B cell (primary cell): ENCODE data around the gene SARNP. TPM values are rescaled to one million over a fixed set of nuclear protein-coding genes. Genes with fewer than 3 reads are reported as not detected.

Source experiments
- ATAC-seq: fragments of 200-7000 bp; cut with Tn5 transposase; one replicate; pipeline ENCODE4 v1.10.0; 2021; ENCODE audit warnings: low read depth, mild to moderate bottlenecking, moderate number of reproducible peaks, moderate library complexity
- CTCF ChIA-PET: fragments of 350-600 bp; sonication (Branson Sonifier 250); formaldehyde crosslinking; loops from one replicate; lab custom pipeline; 2021; ENCODE audit warnings: antibody characterized with exemption, inconsistent platforms; lab: Charles Lee
- POLR2A ChIA-PET: fragments of 350-600 bp; sonication (Branson Sonifier 250); formaldehyde crosslinking; loops from one replicate; lab custom pipeline; 2021; ENCODE audit warnings: antibody characterized with exemption; lab: Charles Lee
- DNase-seq: peaks from one replicate; pipeline ENCODE4 v3.0.0; 2013
- H2AFZ ChIP-seq: 2 replicates; pipeline ENCODE4 v1.6.1; 2012; ENCODE audit warnings: mild to moderate bottlenecking, low read depth, low read length; ENCODE audit not compliant: insufficient read depth, poor library complexity, severe bottlenecking
- H3K27ac ChIP-seq, 2 donors: 1 replicate in 1 of 2; 2 replicates in 1 of 2; pipeline ENCODE4 v1.5.1; 2012 to 2013; ENCODE audit warnings: low read length in 2 of 2, mild to moderate bottlenecking in 2 of 2, moderate library complexity in 1 of 2
- H3K27me3 ChIP-seq, 4 experiments: fragments of 200-600 bp in 1 of 4; sonication (generic) in 1 of 4; replicated peaks in 1 of 4; 1 replicate in 2 of 4; 2 replicates in 2 of 4; pipeline versions ENCODE4 v1.6.1 to v1.7.0; 2013 to 2016; ENCODE audit warnings: low read length in 3 of 4, mild to moderate bottlenecking in 2 of 4, mixed read lengths in 1 of 4, moderate library complexity in 1 of 4; ENCODE audit not compliant: insufficient read depth in 4 of 4, control insufficient read depth in 3 of 4; ENCODE audit errors: control extremely low read depth in 1 of 4
- H3K36me3 ChIP-seq, 2 experiments: replicated peaks in 1 of 2; 1 replicate in 1 of 2; 2 replicates in 1 of 2; pipeline versions ENCODE4 v1.6.1 to v1.7.1; 2013; ENCODE audit warnings: low read length in 1 of 2; ENCODE audit not compliant: insufficient read depth in 2 of 2, control insufficient read depth in 1 of 2; ENCODE audit errors: control extremely low read depth in 1 of 2, extremely low read depth in 1 of 2
- H3K4me1 ChIP-seq, 2 donors: fragments of 200-600 bp in 1 of 2; sonication (generic) in 1 of 2; 1 replicate in 1 of 2; 2 replicates in 1 of 2; pipeline versions ENCODE4 v1.5.1 to v1.6.1; 2013 to 2017; ENCODE audit warnings: low read length in 2 of 2; ENCODE audit not compliant: control insufficient read depth in 2 of 2, insufficient read depth in 2 of 2
- H3K4me2 ChIP-seq: replicated peaks from 2 replicates; pipeline ENCODE3; 2012; ENCODE audit warnings: mild to moderate bottlenecking, low read depth, low read length; ENCODE audit not compliant: poor library complexity, severe bottlenecking
- H3K4me3 ChIP-seq, 5 experiments: fragments of 200-600 bp in 1 of 5; sonication (generic) in 1 of 5; 1 replicate in 3 of 5; 2 replicates in 2 of 5; pipeline versions ENCODE4 v1.5.1 to v1.7.0; 2011 to 2016; ENCODE audit warnings: low read length in 4 of 5, mild to moderate bottlenecking in 4 of 5, low read depth in 2 of 5, control low read depth in 1 of 5, moderate library complexity in 1 of 5; ENCODE audit not compliant: insufficient read depth in 1 of 5; ENCODE audit errors: control extremely low read depth in 1 of 5, extremely low read depth in 1 of 5
- H3K79me2 ChIP-seq: fragments of 200-600 bp; sonication (generic); one replicate; pipeline ENCODE4 v1.6.0; 2016; ENCODE audit warnings: low read length; ENCODE audit not compliant: control insufficient read depth, insufficient read depth
- H3K9ac ChIP-seq: fragments of 200-600 bp; sonication (generic); 2 replicates; pipeline ENCODE4 v1.6.1; 2017; ENCODE audit warnings: mild to moderate bottlenecking, low read length, moderate library complexity
- H3K9me3 ChIP-seq, 3 donors: one replicate each; pipeline versions ENCODE4 v1.6.1 to v1.7.1; 2013; ENCODE audit warnings: low read length in 2 of 3; ENCODE audit not compliant: control insufficient read depth in 2 of 3, insufficient read depth in 1 of 3; ENCODE audit errors: control extremely low read depth in 1 of 3
- H4K20me1 ChIP-seq: 2 replicates; pipeline ENCODE4 v1.6.0; 2012; ENCODE audit warnings: mild to moderate bottlenecking, low read length; ENCODE audit not compliant: insufficient read depth, control insufficient read depth, poor library complexity, severe bottlenecking
- H3K27ac Mint-ChIP-seq: one replicate; pipeline ENCODE4 v1.8.0; 2021; ENCODE audit warnings: mixed read lengths
- H3K27me3 Mint-ChIP-seq: one replicate; pipeline ENCODE4 v1.8.0; 2021; ENCODE audit warnings: mixed read lengths
- H3K4me1 Mint-ChIP-seq: one replicate; pipeline ENCODE4 v1.8.0; 2021; ENCODE audit warnings: mixed read lengths
- H3K4me3 Mint-ChIP-seq: one replicate; pipeline ENCODE4 v1.8.0; 2021; ENCODE audit warnings: mixed read lengths
- H3K9me3 Mint-ChIP-seq: one replicate; pipeline ENCODE4 v1.8.0; 2022; ENCODE audit warnings: mixed read lengths; ENCODE audit not compliant: insufficient read depth
- CTCF ChIP-seq: fragments of 200-600 bp; IDR thresholded peaks from one replicate; pipeline ENCODE4 v1.8.0; 2022; ENCODE audit warnings: antibody characterized with exemption, mild to moderate bottlenecking
- EZH2 ChIP-seq: IDR thresholded peaks from 2 replicates; pipeline ENCODE4 v1.6.1; 2012; ENCODE audit warnings: borderline replicate concordance, low read depth, mild to moderate bottlenecking, moderate library complexity, low read length; ENCODE audit not compliant: insufficient read depth, poor library complexity, severe bottlenecking
- WGBS: methylation state at CpG from one replicate; pipeline ENCODE4 v1.1.5; 2013; ENCODE audit warnings: missing lambda C conversion rate; ENCODE audit not compliant: insufficient coverage; 5-methylcytosine and 5-hydroxymethylcytosine counted together
- intact Hi-C: fragments of 100-400 bp; cut with micrococcal nuclease; formaldehyde crosslinking; loops from one replicate; pipeline ENCODE4 v1.10.0; 2022
- polyA plus RNA-seq: library from polyadenylated mRNA; depleted of rRNA; stranded (reverse); fragments of >200 nt; gene quantifications from 2 replicates; pipeline ENCODE4 v1.2.3, GENCODE V29; 2012
- total RNA-seq, 2 donors: library from RNA; stranded (reverse); fragments of 120-200 nt in 1 of 2; gene quantifications; 1 replicate in 1 of 2; 2 replicates in 1 of 2; pipeline versions ENCODE4 v1.2.3 to v1.2.4, GENCODE V29; 2013 to 2022

SARNP gene
- total and polyA plus RNA-seq, 2 donors (not counting 1 experiment from before 2014, with no cell fraction given): 22.6 to 46.4 TPM

- no peak for DNase-seq
- Histone ChIP-seq H3K27me3 (no peaks in the 10 kb centered on the region), H3K9me3 (no peaks in the 10 kb centered on the region), H3K27ac (no peak overlapping the region), H4K20me1 (no peaks in the 10 kb centered on the region), H3K79me2 (no peaks in the 10 kb centered on the region), H3K9ac (no peak overlapping the region), H3K4me1 (peaks cover 21 to 24% of the 10 kb centered on the region in 2 donors), H2AFZ (no peak overlapping the region), H3K36me3 (no peaks in the 10 kb centered on the region), H3K4me2 (no peak overlapping the region), H3K4me3 (no peak overlapping the region)
- ChIA-PET CTCF (interaction anchor here (1.2 to 8.1 kb wide), 4 partner anchors 10 to 77 kb away, joined by 3 to 147 read pairs (median 24); partner anchors contain the start of genes BLOC1S1 and RDH5), POLR2A (interaction anchor here (0.6 to 1.4 kb wide), 2 partner anchors 10 to 1990 kb away, joined by 5 read pairs; no protein-coding TSS in a partner anchor)
- peaks cover 26% of the 10 kb centered on the region for H3K4me1 Mint-ChIP-seq
- ATAC-seq: no peak
- intact Hi-C loops: no loop called here
- 100% methylated on average over 2 of the region's 3 CpGs for WGBS
- no peak overlapping the region for H3K4me3 Mint-ChIP-seq
- H3K27ac Mint-ChIP-seq: no peak overlapping the region
- no peaks in the 10 kb centered on the region for H3K27me3 Mint-ChIP-seq
- no peak for TF ChIP-seq CTCF
- no peak for TF ChIP-seq EZH2
- H3K9me3 Mint-ChIP-seq: no peaks in the 10 kb centered on the region
Observed at GRCh38 chr12:55734595-55734994, 82.9 kb downstream of the SARNP start.

DNA sequence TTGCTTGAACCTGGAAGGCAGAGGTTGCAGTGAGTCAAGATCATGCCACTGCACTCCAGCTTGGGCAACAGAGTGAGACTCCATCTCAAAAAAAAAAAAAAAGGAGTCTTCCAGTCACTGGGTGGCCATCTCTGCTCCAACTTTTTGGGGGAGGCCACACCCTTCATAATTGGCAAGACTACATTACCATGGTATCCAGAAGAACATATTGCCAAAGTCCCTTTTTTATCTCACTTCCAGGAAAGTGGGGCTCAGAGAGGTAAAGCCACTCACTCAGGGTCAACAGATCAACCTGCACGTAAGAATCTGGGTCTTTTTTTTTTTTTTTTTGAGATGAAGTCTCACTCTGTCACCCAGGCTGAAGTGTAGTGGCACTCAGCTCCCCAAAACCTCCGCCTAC is 83.7 kb downstream of the SARNP start:
- TF ChIP-seq CTCF (no peak), EZH2 (no peak)
- Histone ChIP-seq H3K36me3 (no peaks in the 10 kb centered on the region), H3K9me3 (no peaks in the 10 kb centered on the region), H3K4me3 (no peak overlapping the region), H2AFZ (no peak overlapping the region), H3K27ac (no peak overlapping the region), H3K4me1 (peaks cover 22 to 28% of the 10 kb centered on the region in 2 donors), H3K27me3 (no peaks in the 10 kb centered on the region), H4K20me1 (no peaks in the 10 kb centered on the region), H3K9ac (no peak overlapping the region), H3K4me2 (no peak overlapping the region), H3K79me2 (no peaks in the 10 kb centered on the region)
- CTCF ChIA-PET: interaction anchor here (6.5 to 8.1 kb wide), 2 partner anchors 13 to 77 kb away, joined by 46 to 147 read pairs; partner anchors contain the start of genes BLOC1S1 and RDH5
- Mint-ChIP-seq H3K9me3 (no peaks in the 10 kb centered on the region), H3K27ac (no peak overlapping the region), H3K4me1 (peaks cover 27% of the 10 kb centered on the region), H3K4me3 (no peak overlapping the region), H3K27me3 (no peaks in the 10 kb centered on the region)
- DNase-seq (no peak), ATAC-seq (no peak)
- intact Hi-C loops: no loop called here
- 100% methylated on average over 2 of the region's 2 CpGs for WGBS
- POLR2A ChIA-PET: interaction anchor here (0.6 kb wide), 1 partner anchor 1991 kb away, joined by 5 read pairs; no protein-coding TSS in a partner anchor
